Stimulated activated CD8-positive, alpha-beta memory T cell treated with anti-CD3 and anti-CD28 coated beads, Interleukin-2, amount 100 ng/mL, for 1 hour (primary cell): Measurements from ENCODE around the gene FAM168A.

ENCODE experiments used
- DNase-seq, 2 donors: peaks; one replicate each; pipeline ENCODE4 v3.0.0-alpha.2; 2020; ENCODE audit warnings: low read depth in 2 of 2

FAM168A gene

GRCh38 chr11:73428227-73428626, 169.7 kb downstream of the FAM168A start:
- no peak for DNase-seq

GRCh38 chr11:73426219-73426850, 171.6 kb downstream of the FAM168A start:
- no peak for DNase-seq

GRCh38 chr11:73425108-73425507, 172.8 kb downstream of the FAM168A start:
- no peak for DNase-seq

GRCh38 chr11:73423506-73423905, 174.4 kb downstream of the FAM168A start:
- DNase-seq = no peak

GRCh38 chr11:73422886-73423285, 175.0 kb downstream of the FAM168A start:
- no peak for DNase-seq

- no peak for DNase-seq
Measured at GRCh38 chr11:73420136-73420535, 177.8 kb downstream of the FAM168A start.

- no peak for DNase-seq
Measured at GRCh38 chr11:73416786-73417185, 181.1 kb downstream of the FAM168A start.

GRCh38 chr11:73415854-73416615, 181.9 kb downstream of the FAM168A start:
- no peak for DNase-seq

- no peak for DNase-seq
Measured at GRCh38 chr11:73414977-73415651, 182.8 kb downstream of the FAM168A start.

GRCh38 chr11:73413256-73413655, 184.7 kb downstream of the FAM168A start:
- no peak for DNase-seq

GRCh38 chr11:73412308-73412707, 185.6 kb downstream of the FAM168A start:
- no peak for DNase-seq

GRCh38 chr11:73411031-73411430, 186.9 kb downstream of the FAM168A start:
- DNase-seq = no peak

GRCh38 chr11:73410627-73411026, 187.3 kb downstream of the FAM168A start:
- no peak for DNase-seq

- DNase-seq = no peak
Measured at GRCh38 chr11:73409431-73409830, 188.5 kb downstream of the FAM168A start.

- no peak for DNase-seq
Measured at GRCh38 chr11:73406619-73407018, 191.3 kb downstream of the FAM168A start.

- no peak for DNase-seq
Measured at GRCh38 chr11:73406131-73406530, 191.8 kb downstream of the FAM168A start.

- no peak for DNase-seq
Measured at GRCh38 chr11:73405146-73405510, 192.8 kb downstream of the FAM168A start.

- DNase-seq = no peak
Measured at GRCh38 chr11:73404506-73405145, 193.3 kb downstream of the FAM168A start.

GRCh38 chr11:73404048-73404447, 193.9 kb downstream of the FAM168A start:
- no peak for DNase-seq

- no peak for DNase-seq
Measured at GRCh38 chr11:73403541-73403940, 194.4 kb downstream of the FAM168A start.

GRCh38 chr11:73402834-73403185, 195.1 kb downstream of the FAM168A start:
- DNase-seq = no peak
